Gastrocnemius medialis (tissue), 4 donors: ENCODE results near the gene TNS3. TPM values are rescaled to one million over a fixed set of nuclear protein-coding genes. Genes with fewer than 3 reads are reported as not detected.
A peak's percentile ranks its signal among the peaks of the same experiment; 100 is the strongest.

Experiments used
- ATAC-seq, 2 donors: fragments of 150-250 bp; one replicate each; pipeline ENCODE4 v1.9.1; 2016
- DNase-seq, 2 donors: peaks; one replicate each; pipeline ENCODE4 v3.0.0-alpha.2; 2019
- H3K27ac ChIP-seq, 4 donors: fragments of 200-600 bp; sonication (generic); 1 replicate in 1 of 4; 2 replicates in 3 of 4; pipeline ENCODE4 v1.5.1; 2016 to 2018; ENCODE audit warnings: mild to moderate bottlenecking in 2 of 4, moderate library complexity in 1 of 4
- H3K27me3 ChIP-seq, 3 donors: fragments of 200-600 bp; sonication (generic) in 2 of 3; 1 replicate in 1 of 3; 2 replicates in 2 of 3; pipeline versions ENCODE4 v1.5.1 to v1.6.0; 2016 to 2019; ENCODE audit warnings: mild to moderate bottlenecking in 1 of 3, moderate library complexity in 1 of 3
- H3K36me3 ChIP-seq, 2 donors: fragments of 200-600 bp; sonication (generic) in 1 of 2; one replicate each; pipeline ENCODE4 v1.5.1; 2017 to 2018
- H3K4me1 ChIP-seq, 2 donors: fragments of 200-600 bp; sonication (generic) in 1 of 2; one replicate each; pipeline ENCODE4 v1.5.1; 2016 to 2017; ENCODE audit warnings: mild to moderate bottlenecking in 2 of 2
- H3K4me3 ChIP-seq, 4 donors: fragments of 200-600 bp; sonication (generic) in 3 of 4; 1 replicate in 1 of 4; 2 replicates in 3 of 4; pipeline ENCODE4 v1.5.1; 2016 to 2019; ENCODE audit warnings: mild to moderate bottlenecking in 2 of 4
- H3K9me3 ChIP-seq, 3 donors: fragments of 200-600 bp; sonication (generic) in 2 of 3; 1 replicate in 1 of 3; 2 replicates in 2 of 3; pipeline ENCODE4 v1.5.1; 2016 to 2019
- POLR2A ChIP-seq, 2 donors: fragments of 450-650 bp; IDR thresholded peaks; one replicate each; pipeline ENCODE4 v1.6.1; 2017; ENCODE audit warnings: antibody characterized with exemption in 2 of 2, mild to moderate bottlenecking in 2 of 2, moderate library complexity in 2 of 2
- in situ Hi-C, 4 donors: fragments of 200-750 bp; cut with MboI; loops; one replicate each; pipeline versions ENCODE4 v1.15.0 to v1.8.0; 2017; ENCODE audit warnings: low sequenced_read_pairs in 4 of 4
- intact Hi-C: fragments of 100-400 bp; cut with DNase I; formaldehyde crosslinking; loops from one replicate; pipeline ENCODE4 v1.15.1; 2023; ENCODE audit warnings: low total_unique reads
- total RNA-seq, 4 donors: library from RNA; depleted of rRNA; stranded (reverse); fragments of >200 nt; gene quantifications; one replicate each; pipeline versions ENCODE4 v1.1.0 to v1.2.3, GENCODE V29; 2016
- TF ChIP-seq, protein P1 (sequence below), 5 experiments: fragments of 450-650 bp in 3 of 5; fragments of 200-600 bp in 2 of 5; sonication (generic) in 2 of 5; IDR thresholded peaks in 4 of 5; conservative IDR thresholded peaks in 1 of 5; 1 replicate in 4 of 5; 2 replicates in 1 of 5; pipeline ENCODE4 v1.5.1; 2016 to 2019; ENCODE audit warnings: antibody characterized with exemption in 5 of 5, mild to moderate bottlenecking in 3 of 5, moderate library complexity in 3 of 5

TNS3 gene
- total RNA-seq, 4 donors from 2014 or later, result 39.4 to 64.3 (median 50.5) TPM

DNA sequence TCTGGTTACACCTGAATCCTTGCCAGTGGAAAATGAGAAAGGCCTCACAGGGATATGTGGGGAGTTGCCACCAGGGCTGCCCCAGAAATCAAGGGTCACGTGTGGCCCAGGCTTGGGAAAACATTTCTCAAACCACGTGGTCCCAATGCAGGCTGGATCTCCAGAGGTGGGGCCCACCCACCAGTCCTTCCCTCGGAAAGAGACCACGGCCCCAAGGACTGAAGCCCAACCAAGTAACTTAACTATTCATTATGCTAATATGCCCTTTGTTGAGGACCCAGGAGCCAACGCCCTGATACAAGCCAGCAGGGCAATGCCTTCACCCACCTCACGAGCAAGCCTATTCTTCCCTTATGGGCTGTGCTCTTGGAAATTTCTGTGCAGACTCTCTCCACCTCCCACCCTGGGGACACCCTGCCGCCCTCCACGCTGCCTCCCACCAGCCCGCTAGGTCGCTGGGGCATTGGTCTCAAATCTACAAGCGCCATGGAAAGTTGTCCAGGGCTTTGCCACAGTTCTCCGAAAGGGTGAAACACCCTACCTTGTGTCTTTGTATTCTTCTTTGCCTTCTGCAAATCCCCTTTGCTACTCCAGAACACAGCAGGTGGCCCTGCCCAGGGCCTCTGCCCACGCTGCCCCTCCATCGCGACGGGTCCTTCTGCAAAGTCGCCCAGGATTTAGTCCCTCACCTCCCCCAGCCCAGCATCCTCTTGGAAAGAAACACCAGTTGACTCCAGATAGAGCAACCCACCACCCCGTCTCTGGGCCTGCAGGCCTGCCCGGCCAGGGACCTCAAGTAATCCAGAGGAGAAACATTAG lies 8.8 kb downstream of the TNS3 start:
- intact Hi-C loops, result loop anchor here (5.0 kb wide), 1 partner anchor 301 kb away; no protein-coding TSS in a partner anchor
- H3K4me1 ChIP-seq, result peaks cover 34 to 38% of the 10 kb centered on the region in 2 donors

DNA sequence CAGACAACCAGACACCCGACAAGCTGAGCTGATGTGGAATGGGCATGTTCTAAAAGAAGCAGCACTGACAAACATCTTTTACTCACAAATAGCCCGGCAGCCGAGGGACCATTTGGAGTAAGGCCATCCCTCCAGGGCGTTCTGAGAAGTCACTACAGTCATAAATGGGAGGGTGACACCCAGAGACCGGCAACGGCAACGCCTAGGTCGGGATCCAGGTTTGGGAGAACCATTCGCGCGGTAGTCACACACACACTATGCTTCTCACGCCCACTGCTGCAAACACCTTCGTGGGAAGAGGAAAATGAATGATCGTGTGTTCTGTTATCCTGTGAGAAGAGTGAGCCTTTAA lies 9.8 kb downstream of the TNS3 start:
- H3K36me3 ChIP-seq, result no peaks in the 10 kb centered on the region
- peak overlapping the region; percentile 44 to 63 (median 61) for H3K27ac ChIP-seq
- H3K4me3 ChIP-seq, result peak overlapping the region in 2 of 4 donors; percentile 20 to 49
- in situ Hi-C loops, result loop anchor here in 1 of 4 donors (10.0 kb wide), 1 partner anchor 137 kb away; no protein-coding TSS in a partner anchor
- H3K9me3 ChIP-seq, result no peaks in the 10 kb centered on the region
- no peak for TF ChIP-seq POLR2A (IDR thresholded peaks at IDR 0.05)
- TF ChIP-seq, protein P1, sequence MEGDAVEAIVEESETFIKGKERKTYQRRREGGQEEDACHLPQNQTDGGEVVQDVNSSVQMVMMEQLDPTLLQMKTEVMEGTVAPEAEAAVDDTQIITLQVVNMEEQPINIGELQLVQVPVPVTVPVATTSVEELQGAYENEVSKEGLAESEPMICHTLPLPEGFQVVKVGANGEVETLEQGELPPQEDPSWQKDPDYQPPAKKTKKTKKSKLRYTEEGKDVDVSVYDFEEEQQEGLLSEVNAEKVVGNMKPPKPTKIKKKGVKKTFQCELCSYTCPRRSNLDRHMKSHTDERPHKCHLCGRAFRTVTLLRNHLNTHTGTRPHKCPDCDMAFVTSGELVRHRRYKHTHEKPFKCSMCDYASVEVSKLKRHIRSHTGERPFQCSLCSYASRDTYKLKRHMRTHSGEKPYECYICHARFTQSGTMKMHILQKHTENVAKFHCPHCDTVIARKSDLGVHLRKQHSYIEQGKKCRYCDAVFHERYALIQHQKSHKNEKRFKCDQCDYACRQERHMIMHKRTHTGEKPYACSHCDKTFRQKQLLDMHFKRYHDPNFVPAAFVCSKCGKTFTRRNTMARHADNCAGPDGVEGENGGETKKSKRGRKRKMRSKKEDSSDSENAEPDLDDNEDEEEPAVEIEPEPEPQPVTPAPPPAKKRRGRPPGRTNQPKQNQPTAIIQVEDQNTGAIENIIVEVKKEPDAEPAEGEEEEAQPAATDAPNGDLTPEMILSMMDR (IDR thresholded peaks at IDR 0.05 in 4 of 5, conservative IDR thresholded peaks at IDR 0.05 in 1 of 5), result no peak
- peak in 1 of 2 donors; percentile 32 for ATAC-seq
- H3K4me1 ChIP-seq, result peaks cover 26 to 27% of the 10 kb centered on the region in 2 donors
- no peak for DNase-seq
- intact Hi-C loops, result loop anchor here (5.0 kb wide), 1 partner anchor 300 kb away; no protein-coding TSS in a partner anchor
- H3K27me3 ChIP-seq, result no peaks in the 10 kb centered on the region

More for the DNA sequence above, 8.8 kb downstream of the TNS3 start:
- H3K4me3 ChIP-seq, result no peak overlapping the region
- peak overlapping the region in 2 of 4 donors; percentile 32 to 42 for H3K27ac ChIP-seq
- in situ Hi-C loops, result loop anchor here in 1 of 4 donors (10.0 kb wide), 1 partner anchor 138 kb away; no protein-coding TSS in a partner anchor
- H3K36me3 ChIP-seq, result no peaks in the 10 kb centered on the region
- H3K27me3 ChIP-seq, result no peaks in the 10 kb centered on the region
- TF ChIP-seq, protein P1 (IDR thresholded peaks at IDR 0.05 in 4 of 5, conservative IDR thresholded peaks at IDR 0.05 in 1 of 5), result no peak
- TF ChIP-seq POLR2A (IDR thresholded peaks at IDR 0.05), result no peak
- DNase-seq (no peak), ATAC-seq (no peak)
- H3K9me3 ChIP-seq, result no peaks in the 10 kb centered on the region

- intact Hi-C loops, result loop anchor here (5.0 kb wide), 1 partner anchor 299 kb away; no protein-coding TSS in a partner anchor
- peak; percentile 36 to 39 for ATAC-seq
Measured at GRCh38 chr7:47571331-47572093, 10.4 kb downstream of the TNS3 start.

GRCh38 chr7:47570649-47571050 lies 11.3 kb downstream of the TNS3 start:
- H3K36me3 ChIP-seq, result no peaks in the 10 kb centered on the region
- peak overlapping the region; percentile 45 to 63 (median 61) for H3K27ac ChIP-seq
- H3K9me3 ChIP-seq, result no peaks in the 10 kb centered on the region
- ATAC-seq (peak; percentile 27 to 31), DNase-seq (peak in 1 of 2 donors; percentile 48)
- H3K4me1 ChIP-seq, result peaks cover 16 to 17% of the 10 kb centered on the region in 2 donors
- intact Hi-C loops, result loop anchor here (5.0 kb wide), 1 partner anchor 298 kb away; no protein-coding TSS in a partner anchor
- in situ Hi-C loops, result loop anchor here in 1 of 4 donors (10.0 kb wide), 1 partner anchor 136 kb away; no protein-coding TSS in a partner anchor
- no peaks in the 10 kb centered on the region for H3K27me3 ChIP-seq
- TF ChIP-seq POLR2A (IDR thresholded peaks at IDR 0.05), result no peak
- TF ChIP-seq, protein P1 (IDR thresholded peaks at IDR 0.05 in 4 of 5, conservative IDR thresholded peaks at IDR 0.05 in 1 of 5), result no peak
- no peak overlapping the region for H3K4me3 ChIP-seq

More at GRCh38 chr7:47571331-47572093, 10.4 kb downstream of the TNS3 start:
- Histone ChIP-seq H3K9me3 (no peaks in the 10 kb centered on the region), H3K36me3 (no peaks in the 10 kb centered on the region), H3K4me3 (peak overlapping the region in 3 of 4 donors; percentile 10 to 49 (median 20)), H3K4me1 (peaks cover 20 to 22% of the 10 kb centered on the region in 2 donors), H3K27me3 (no peaks in the 10 kb centered on the region), H3K27ac (peak overlapping the region; percentile 45 to 63 (median 61))
- TF ChIP-seq POLR2A (IDR thresholded peaks at IDR 0.05), result no peak
- TF ChIP-seq, protein P1 (IDR thresholded peaks at IDR 0.05 in 4 of 5, conservative IDR thresholded peaks at IDR 0.05 in 1 of 5), result no peak
- in situ Hi-C loops, result loop anchor here in 1 of 4 donors (10.0 kb wide), 1 partner anchor 137 kb away; no protein-coding TSS in a partner anchor
- DNase-seq, result peak in 1 of 2 donors; percentile 37
